Spleen (tissue), 11 donors: Measurements from ENCODE around the gene TBX4. TPM values are rescaled to one million over a fixed set of nuclear protein-coding genes. Genes with fewer than 3 reads are reported as not detected.

Experiments
- DNase-seq: peaks from one replicate; pipeline ENCODE4 v3.0.0-alpha.2; 2020
- H3K27ac ChIP-seq, 8 donors: fragments of 200-600 bp; sonication (generic) in 7 of 8; 1 replicate in 4 of 8; 2 replicates in 4 of 8; pipeline versions ENCODE4 v1.5.0 to v1.8.0; 2016 to 2021; ENCODE audit warnings: inconsistent platforms in 4 of 8, mild to moderate bottlenecking in 4 of 8, moderate library complexity in 1 of 8
- H3K27me3 ChIP-seq, 7 donors: fragments of 200-600 bp; sonication (generic) in 6 of 7; replicated peaks in 1 of 7; 1 replicate in 4 of 7; 2 replicates in 3 of 7; pipeline versions ENCODE4 v1.5.0 to v1.8.0; 2016 to 2021; ENCODE audit warnings: inconsistent platforms in 3 of 7, mild to moderate bottlenecking in 1 of 7
- H3K36me3 ChIP-seq, 6 donors: fragments of 200-600 bp; sonication (generic) in 5 of 6; 1 replicate in 4 of 6; 2 replicates in 2 of 6; pipeline versions ENCODE4 v1.5.0 to v1.8.0; 2016 to 2021; ENCODE audit warnings: inconsistent platforms in 2 of 6
- H3K4me1 ChIP-seq, 6 donors: fragments of 200-600 bp; sonication (generic) in 5 of 6; 1 replicate in 3 of 6; 2 replicates in 3 of 6; pipeline versions ENCODE4 v1.5.0 to v1.8.0; 2016 to 2021; ENCODE audit warnings: inconsistent platforms in 3 of 6
- H3K4me3 ChIP-seq, 8 donors: fragments of 200-600 bp; sonication (generic) in 7 of 8; 1 replicate in 4 of 8; 2 replicates in 4 of 8; pipeline versions ENCODE4 v1.5.0 to v1.8.0; 2016 to 2021; ENCODE audit warnings: inconsistent platforms in 4 of 8, mild to moderate bottlenecking in 4 of 8, moderate library complexity in 2 of 8
- H3K9me3 ChIP-seq, 8 donors: fragments of 200-600 bp; sonication (generic) in 7 of 8; 1 replicate in 4 of 8; 2 replicates in 4 of 8; pipeline versions ENCODE4 v1.5.0 to v1.8.0; 2016 to 2021; ENCODE audit warnings: inconsistent platforms in 4 of 8
- CTCF ChIP-seq, 11 experiments: fragments of 200-600 bp in 7 of 11; fragments of 450-650 bp in 4 of 11; sonication (generic) in 4 of 11; IDR thresholded peaks in 8 of 11; conservative IDR thresholded peaks in 3 of 11; 1 replicate in 7 of 11; 2 replicates in 4 of 11; pipeline versions ENCODE4 v1.4.0 to v1.8.0; 2016 to 2021; ENCODE audit warnings: antibody characterized with exemption in 11 of 11, inconsistent platforms in 4 of 11, mild to moderate bottlenecking in 1 of 11
- POLR2A ChIP-seq, 3 donors: fragments of 450-650 bp; IDR thresholded peaks; one replicate each; pipeline ENCODE4 v1.5.1; 2017; ENCODE audit warnings: antibody characterized with exemption in 3 of 3, mild to moderate bottlenecking in 1 of 3
- POLR2AphosphoS5 ChIP-seq, 3 donors: sonication (generic); formaldehyde crosslinking; IDR thresholded peaks; one replicate each; pipeline ENCODE4 v1.5.1; 2017; ENCODE audit warnings: antibody characterized with exemption in 3 of 3
- WGBS, 5 donors: extraction: QIAGEN DNeasy Blood & Tissue Kit in 3 of 5; methylation state at CpG; one replicate each; pipeline versions ENCODE4 v1.1.5 to v1.1.7; 2013 to 2018; 5-methylcytosine and 5-hydroxymethylcytosine counted together
- intact Hi-C: fragments of 100-400 bp; cut with DNase I; formaldehyde crosslinking; loops from one replicate; pipeline ENCODE4 v1.15.0; 2023; ENCODE audit warnings: low total_unique reads
- polyA plus RNA-seq, 3 donors: library from polyadenylated mRNA; stranded (reverse); fragments of 200-250 nt; gene quantifications; one replicate each; pipeline ENCODE4 v1.2.1, GENCODE V29; 2013
- total RNA-seq, 7 donors: library from RNA; depleted of rRNA in 3 of 7; stranded (reverse); fragments of >200 nt in 3 of 7; fragmentation: NEBNext Ultra II Directional in 4 of 7; extraction: Animal tissue kit (Norgen Biotek cat#: 25700) in 4 of 7; gene quantifications; one replicate each; pipeline versions ENCODE4 v1.1.0 to v1.2.1, GENCODE V29; 2016 to 2021
- donor health status: healthy with polysubstance abuse.
- donor health status: DM: no; HTN: no; CAD: no; lungs with moderate emphysema.
- donor health status: DM: no; HTN: no; CAD: no.
- donor health status: Bipolar disorder and iron deficiency.
- donor health status: healthy.
- donor health status: DM: no; HTN: no; CAD: no.
- donor health status: DM: yes; HTN: yes; CAD: no.

TBX4 gene
- total and polyA plus RNA-seq, 10 donors: not detected

- Histone ChIP-seq H3K4me1 (peaks cover 0 to 6% (median 0%) of the 10 kb centered on the region in 6 donors), H3K4me3 (no peak overlapping the region), H3K36me3 (no peaks in the 10 kb centered on the region), H3K27me3 (peaks cover 0 to 33% (median 0%) of the 10 kb centered on the region in 7 donors), H3K27ac (no peak overlapping the region), H3K9me3 (no peaks in the 10 kb centered on the region)
- intact Hi-C loops: no loop called here
- no peak for TF ChIP-seq POLR2AphosphoS5 (IDR thresholded peaks at IDR 0.05)
- no peak for TF ChIP-seq CTCF (IDR thresholded peaks at IDR 0.05 in 8 of 11, conservative IDR thresholded peaks at IDR 0.05 in 3 of 11)
- TF ChIP-seq POLR2A (IDR thresholded peaks at IDR 0.05): no peak
- DNase-seq: peak; percentile 44
- WGBS, 5 donors: 60 to 71% (median 65%) methylated on average over 22 of the region's 22 CpGs
Measured at GRCh38 chr17:61486135-61487120, 34.2 kb downstream of the TBX4 start.

- WGBS, 5 donors: 72 to 81% (median 76%) methylated on average over 28 of the region's 28 CpGs
- Histone ChIP-seq H3K4me3 (no peak overlapping the region), H3K4me1 (peaks cover 0 to 6% (median 0%) of the 10 kb centered on the region in 6 donors), H3K9me3 (no peaks in the 10 kb centered on the region), H3K36me3 (no peaks in the 10 kb centered on the region), H3K27me3 (peaks cover 0 to 33% (median 0%) of the 10 kb centered on the region in 7 donors), H3K27ac (no peak overlapping the region)
- TF ChIP-seq POLR2A (IDR thresholded peaks at IDR 0.05) (no peak), CTCF (IDR thresholded peaks at IDR 0.05 in 8 of 11, conservative IDR thresholded peaks at IDR 0.05 in 3 of 11) (no peak)
- DNase-seq: peak; percentile 49
- intact Hi-C loops: no loop called here
Measured at GRCh38 chr17:61487161-61487988, 35.2 kb downstream of the TBX4 start.

DNA sequence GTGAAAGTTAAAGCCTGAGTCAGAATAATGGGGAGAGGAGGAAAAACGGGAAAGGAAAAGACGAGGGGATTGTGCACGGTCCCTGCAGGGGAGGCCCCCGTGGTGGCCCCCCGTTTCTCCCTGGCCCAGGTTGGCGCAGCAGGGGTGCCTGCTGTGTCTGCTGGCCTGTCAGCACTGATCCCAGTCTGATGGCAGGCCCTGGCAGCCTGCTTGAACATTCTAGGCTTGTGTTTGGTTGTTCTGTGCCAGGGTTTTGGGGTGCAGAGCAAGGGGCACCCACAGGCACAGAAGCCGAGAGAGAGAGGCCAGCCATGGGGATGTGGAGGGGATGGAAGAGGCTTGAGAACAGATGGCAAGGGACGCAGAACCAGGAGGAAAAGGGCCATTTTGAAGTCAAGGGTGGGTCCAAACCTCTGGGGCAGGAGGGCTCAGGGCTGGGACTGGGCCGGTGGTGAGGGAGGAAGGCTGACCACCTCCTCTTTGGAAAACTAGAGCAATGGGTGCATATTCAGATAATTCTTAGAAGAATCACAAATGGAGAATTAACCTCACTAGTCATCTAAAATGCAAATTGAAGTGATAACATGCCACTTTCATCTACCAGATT lies 35.9 kb downstream of the TBX4 start:
- TF ChIP-seq POLR2AphosphoS5 (IDR thresholded peaks at IDR 0.05) (no peak), POLR2A (IDR thresholded peaks at IDR 0.05) (no peak), CTCF (IDR thresholded peaks at IDR 0.05 in 8 of 11, conservative IDR thresholded peaks at IDR 0.05 in 3 of 11) (no peak)
- no peak overlapping the region for H3K4me3 ChIP-seq
- H3K9me3 ChIP-seq: no peaks in the 10 kb centered on the region
- peaks cover 0 to 6% (median 0%) of the 10 kb centered on the region in 6 donors for H3K4me1 ChIP-seq
- peak; percentile 47 for DNase-seq
- H3K27me3 ChIP-seq: peaks cover 0 to 30% (median 0%) of the 10 kb centered on the region in 7 donors
- H3K36me3 ChIP-seq: no peaks in the 10 kb centered on the region
- intact Hi-C loops: no loop called here
- WGBS, 5 donors: 81 to 91% (median 86%) methylated on average over 9 of the region's 9 CpGs
- no peak overlapping the region for H3K27ac ChIP-seq
